IPS-11a (cell line): ENCODE data around the gene CCHCR1.
A peak's percentile ranks its signal among the peaks of the same experiment; 100 is the strongest.
"Not testable (repeated sequence)": the region's sequence is repeated elsewhere in the genome, so short reads cannot be mapped to it uniquely, and the experiment has no call there.

Source experiments
- H3K4me3 ChIP-seq: one replicate; pipeline ENCODE4 v1.5.1; 2013; ENCODE audit warnings: low read depth, low read length, control low read depth

The CCHCR1 gene

GRCh38 chr6:31183287-31183686, 25.7 kb upstream of the CCHCR1 start:
- H3K4me3 ChIP-seq, result not testable (repeated sequence)

GRCh38 chr6:31180500-31180899, 22.9 kb upstream of the CCHCR1 start:
- H3K4me3 ChIP-seq, result no peak overlapping the region

- no peak overlapping the region for H3K4me3 ChIP-seq
Observed at GRCh38 chr6:31179896-31180295, 22.3 kb upstream of the CCHCR1 start.

- H3K4me3 ChIP-seq, result no peak overlapping the region
Observed at GRCh38 chr6:31179042-31179386, 21.4 kb upstream of the CCHCR1 start.

- no peak overlapping the region for H3K4me3 ChIP-seq
Observed at GRCh38 chr6:31178143-31179041, 20.8 kb upstream of the CCHCR1 start.

GRCh38 chr6:31175971-31176370, 18.4 kb upstream of the CCHCR1 start:
- H3K4me3 ChIP-seq, result no peak overlapping the region

GRCh38 chr6:31174378-31174777, 16.8 kb upstream of the CCHCR1 start:
- H3K4me3 ChIP-seq, result no peak overlapping the region

GRCh38 chr6:31173406-31173805, 15.8 kb upstream of the CCHCR1 start:
- H3K4me3 ChIP-seq, result no peak overlapping the region

- H3K4me3 ChIP-seq, result peak overlapping the region; percentile 58
Observed at GRCh38 chr6:31172973-31173384, 15.4 kb upstream of the CCHCR1 start.

- H3K4me3 ChIP-seq, result peak overlapping the region; percentile 58
Observed at GRCh38 chr6:31171931-31172905, 14.6 kb upstream of the CCHCR1 start.

- peak overlapping the region; percentile 77 for H3K4me3 ChIP-seq
Observed at GRCh38 chr6:31170987-31171671, 13.5 kb upstream of the CCHCR1 start.

- peak within 1 kb of the TSS; percentile 77 for H3K4me3 ChIP-seq
Observed at GRCh38 chr6:31170600-31170881, 12.9 kb upstream of the CCHCR1 start, which contains the start of gene POU5F1. Gene POU5F1 (minus strand): TSS chr6:31170682. CDS start chr6:31170620, 62 bp downstream.

GRCh38 chr6:31169858-31170599, 12.4 kb upstream of the CCHCR1 start:
- peak overlapping the region; percentile 77 for H3K4me3 ChIP-seq

- H3K4me3 ChIP-seq, result peak overlapping the region; percentile 77
Observed at GRCh38 chr6:31169123-31169857, 11.7 kb upstream of the CCHCR1 start.

GRCh38 chr6:31168606-31169005, 11.0 kb upstream of the CCHCR1 start:
- peak overlapping the region; percentile 77 for H3K4me3 ChIP-seq

- no peak overlapping the region for H3K4me3 ChIP-seq
Observed at GRCh38 chr6:31165986-31166385, 8.4 kb upstream of the CCHCR1 start.

GRCh38 chr6:31165064-31165832, 7.6 kb upstream of the CCHCR1 start:
- not testable (repeated sequence) for H3K4me3 ChIP-seq

GRCh38 chr6:31164475-31165063, 7.0 kb upstream of the CCHCR1 start:
- H3K4me3 ChIP-seq, result not testable (repeated sequence)

GRCh38 chr6:31163922-31164321, 6.3 kb upstream of the CCHCR1 start:
- H3K4me3 ChIP-seq, result no peak overlapping the region
